Trophoblast cell (in vitro differentiated cells and primary cell): ENCODE results near the gene TRAPPC12.
A peak's percentile ranks its signal among the peaks of the same experiment; 100 is the strongest.
"Not testable (repeated sequence)": the region's sequence is repeated elsewhere in the genome, so short reads cannot be mapped to it uniquely, and the experiment has no call there.

Source experiments
- DNase-seq, 2 donors: peaks; one replicate each; pipeline ENCODE4 v3.0.0-alpha.2; 2016
- H2AFZ ChIP-seq: 2 replicates; pipeline ENCODE4 v1.6.1; 2013; ENCODE audit warnings: low read length, moderate library complexity, mild to moderate bottlenecking; ENCODE audit not compliant: insufficient read depth, poor library complexity
- H2AK5ac ChIP-seq: 2 replicates; pipeline ENCODE4 v1.6.1; 2013; ENCODE audit warnings: mild to moderate bottlenecking, low read length
- H2BK120ac ChIP-seq: 2 replicates; pipeline ENCODE4 v1.6.1; 2013; ENCODE audit warnings: low read length, mild to moderate bottlenecking, moderate library complexity; ENCODE audit not compliant: insufficient read depth, poor library complexity
- H2BK12ac ChIP-seq: 2 replicates; pipeline ENCODE4 v1.6.1; 2013; ENCODE audit warnings: mild to moderate bottlenecking, low read length, moderate library complexity
- H2BK5ac ChIP-seq: 2 replicates; pipeline ENCODE4 v1.6.1; 2013; ENCODE audit warnings: low read length, low read depth, moderate library complexity, mild to moderate bottlenecking; ENCODE audit not compliant: poor library complexity
- H3K14ac ChIP-seq: 2 replicates; pipeline ENCODE4 v1.6.1; 2013; ENCODE audit warnings: mild to moderate bottlenecking, low read length
- H3K18ac ChIP-seq: 2 replicates; pipeline ENCODE4 v1.6.1; 2013; ENCODE audit warnings: mild to moderate bottlenecking, low read length
- H3K23ac ChIP-seq: 2 replicates; pipeline ENCODE4 v1.6.1; 2013; ENCODE audit warnings: low read length
- H3K27ac ChIP-seq: 2 replicates; pipeline ENCODE4 v1.5.1; 2013; ENCODE audit warnings: low read depth, mild to moderate bottlenecking, inconsistent platforms, low read length, moderate library complexity
- H3K27me3 ChIP-seq: 2 replicates; pipeline ENCODE4 v1.6.1; 2013; ENCODE audit warnings: inconsistent platforms, mild to moderate bottlenecking, low read length, moderate library complexity; ENCODE audit not compliant: insufficient read depth
- H3K36me3 ChIP-seq, 2 experiments: 1 replicate in 1 of 2; 2 replicates in 1 of 2; pipeline ENCODE4 v1.6.1; 2013; ENCODE audit warnings: low read length in 2 of 2, mild to moderate bottlenecking in 2 of 2, moderate library complexity in 1 of 2; ENCODE audit not compliant: insufficient read depth in 2 of 2, control insufficient read depth in 1 of 2
- H3K4ac ChIP-seq: 2 replicates; pipeline ENCODE4 v1.6.1; 2013; ENCODE audit warnings: low read depth, mild to moderate bottlenecking, low read length, moderate library complexity
- H3K4me1 ChIP-seq, 2 experiments: 1 replicate in 1 of 2; 2 replicates in 1 of 2; pipeline ENCODE4 v1.6.1; 2013; ENCODE audit warnings: low read length in 2 of 2, mild to moderate bottlenecking in 2 of 2, moderate library complexity in 1 of 2; ENCODE audit not compliant: insufficient read depth in 2 of 2, control insufficient read depth in 1 of 2
- H3K4me2 ChIP-seq: 2 replicates; pipeline ENCODE4 v1.6.1; 2013; ENCODE audit warnings: inconsistent platforms, mild to moderate bottlenecking, low read length, moderate library complexity
- H3K4me3 ChIP-seq: 2 replicates; pipeline ENCODE4 v1.5.1; 2013; ENCODE audit warnings: mild to moderate bottlenecking, low read depth, low read length, inconsistent platforms
- H3K79me1 ChIP-seq: one replicate; pipeline ENCODE4 v1.6.1; 2013; ENCODE audit warnings: low read length
- H3K79me2 ChIP-seq: 2 replicates; pipeline ENCODE4 v1.6.1; 2013; ENCODE audit warnings: low read length, mild to moderate bottlenecking; ENCODE audit not compliant: control insufficient read depth, insufficient read depth, poor library complexity
- H3K9ac ChIP-seq: 2 replicates; pipeline ENCODE4 v1.6.1; 2013; ENCODE audit warnings: mild to moderate bottlenecking, low read length
- H3K9me3 ChIP-seq: 2 replicates; pipeline ENCODE4 v1.6.1; 2013; ENCODE audit warnings: low read depth, mild to moderate bottlenecking, control low read depth, inconsistent platforms, low read length; ENCODE audit not compliant: insufficient read depth
- H4K12ac ChIP-seq: 2 replicates; pipeline ENCODE4 v1.6.1; 2013; ENCODE audit warnings: low read depth, mild to moderate bottlenecking, low read length, moderate library complexity
- H4K8ac ChIP-seq: 2 replicates; pipeline ENCODE4 v1.6.1; 2013; ENCODE audit warnings: low read depth, mild to moderate bottlenecking, low read length, moderate library complexity
- H4K91ac ChIP-seq: one replicate; pipeline ENCODE4 v1.6.1; 2013; ENCODE audit warnings: low read depth, mild to moderate bottlenecking, low read length, moderate library complexity
- WGBS: extraction: QIAGEN DNeasy Blood & Tissue Kit; methylation state at CpG from one replicate; pipeline ENCODE4 v1.1.7; 2013; ENCODE audit warnings: missing lambda C conversion rate; ENCODE audit not compliant: insufficient read length, insufficient coverage; ENCODE audit errors: extremely low coverage; 5-methylcytosine and 5-hydroxymethylcytosine counted together

The TRAPPC12 gene

DNA sequence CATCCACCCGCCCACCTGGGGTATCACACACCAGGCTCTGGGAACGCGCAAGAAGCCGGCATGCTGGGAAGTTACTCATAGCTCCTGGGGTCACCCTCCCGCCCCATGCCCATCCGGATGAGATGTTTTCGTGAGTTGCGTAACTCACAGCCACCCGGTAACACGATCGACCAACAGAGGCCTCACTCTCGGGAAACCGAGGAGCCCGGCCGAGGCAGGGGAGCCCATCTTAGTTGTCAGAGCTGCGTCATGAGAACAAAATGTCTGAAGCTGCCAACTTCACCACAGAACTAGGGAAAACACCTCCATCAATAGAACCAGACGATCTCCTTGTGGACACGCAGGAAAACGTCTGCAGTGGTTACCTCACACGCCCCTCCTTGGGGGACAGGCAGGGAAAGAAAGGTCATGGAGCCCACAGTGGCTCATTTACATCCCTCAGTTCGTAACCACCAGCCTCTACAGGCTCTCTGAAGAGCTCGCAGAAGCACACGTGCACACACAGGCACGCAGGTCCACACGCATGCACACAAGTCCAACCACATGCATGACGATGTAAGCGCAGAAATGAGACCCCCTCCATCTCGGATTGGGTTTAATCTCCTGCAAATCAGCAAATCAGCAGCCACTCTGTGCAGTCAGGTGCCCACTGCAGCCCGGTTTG, 113.6 kb downstream of the TRAPPC12 start:
- H4K8ac ChIP-seq: no peak overlapping the region
- H3K27me3 ChIP-seq: no peaks in the 10 kb centered on the region
- no peak overlapping the region for H2BK12ac ChIP-seq
- H2AK5ac ChIP-seq: no peak overlapping the region
- H3K36me3 ChIP-seq: peaks cover 10 to 12% of the 10 kb centered on the region in 2 experiments
- H3K9ac ChIP-seq: no peak overlapping the region
- H3K79me1 ChIP-seq: no peaks in the 10 kb centered on the region
- DNase-seq: peak in 1 of 2 donors; percentile 5
- H4K91ac ChIP-seq: no peak overlapping the region
- no peak overlapping the region for H3K27ac ChIP-seq
- WGBS: no CpG with 5 or more reads among the region's 29 CpGs
- H3K4me2 ChIP-seq: no peak overlapping the region
- no peak overlapping the region for H3K23ac ChIP-seq
- H3K18ac ChIP-seq: no peak overlapping the region
- no peak overlapping the region for H3K4me3 ChIP-seq
- H2BK5ac ChIP-seq: no peak overlapping the region
- peaks cover 4 to 6% of the 10 kb centered on the region in 2 experiments for H3K4me1 ChIP-seq
- H3K79me2 ChIP-seq: no peaks in the 10 kb centered on the region
- H2BK120ac ChIP-seq: no peak overlapping the region
- H2AFZ ChIP-seq: no peak overlapping the region
- H3K14ac ChIP-seq: no peak overlapping the region
- H3K9me3 ChIP-seq: peaks cover 2% of the 10 kb centered on the region
- H4K12ac ChIP-seq: no peak overlapping the region
- no peak overlapping the region for H3K4ac ChIP-seq

DNA sequence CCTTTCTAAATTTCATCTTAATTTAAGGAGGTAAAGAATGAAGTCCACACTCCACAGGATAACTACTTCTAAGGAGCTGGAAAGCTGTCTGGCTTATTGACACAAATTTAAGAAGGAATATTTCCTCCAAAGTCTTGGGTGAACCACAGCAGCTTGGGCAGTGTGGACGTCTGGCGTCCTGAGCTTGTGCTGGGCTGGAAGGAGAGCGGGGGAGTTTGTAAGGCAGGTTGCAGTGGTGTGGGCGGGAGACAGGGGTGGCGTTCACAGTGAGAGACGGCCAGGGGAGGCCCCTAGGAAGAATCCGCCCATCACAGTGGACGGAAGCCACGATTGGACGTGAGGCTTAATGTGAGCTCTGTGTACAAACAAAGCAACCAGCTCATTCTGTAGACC, 114.1 kb downstream of the TRAPPC12 start:
- Histone ChIP-seq H3K9ac (no peak overlapping the region), H3K23ac (no peak overlapping the region), H3K4ac (no peak overlapping the region), H3K4me3 (no peak overlapping the region), H2AK5ac (no peak overlapping the region), H2BK12ac (no peak overlapping the region), H4K91ac (no peak overlapping the region), H3K79me1 (no peaks in the 10 kb centered on the region), H2BK5ac (no peak overlapping the region), H2BK120ac (no peak overlapping the region), H3K9me3 (peaks cover 2% of the 10 kb centered on the region), H3K36me3 (peaks cover 13 to 16% of the 10 kb centered on the region in 2 experiments), H3K14ac (no peak overlapping the region), H3K79me2 (no peaks in the 10 kb centered on the region), H3K4me1 (peaks cover 4 to 6% of the 10 kb centered on the region in 2 experiments), H3K18ac (no peak overlapping the region), H2AFZ (no peak overlapping the region), H4K12ac (no peak overlapping the region), H3K27ac (no peak overlapping the region), H3K4me2 (no peak overlapping the region), H4K8ac (no peak overlapping the region), H3K27me3 (no peaks in the 10 kb centered on the region)
- peak in 1 of 2 donors; percentile 50 for DNase-seq
- no CpG with 5 or more reads among the region's 10 CpGs for WGBS

DNA sequence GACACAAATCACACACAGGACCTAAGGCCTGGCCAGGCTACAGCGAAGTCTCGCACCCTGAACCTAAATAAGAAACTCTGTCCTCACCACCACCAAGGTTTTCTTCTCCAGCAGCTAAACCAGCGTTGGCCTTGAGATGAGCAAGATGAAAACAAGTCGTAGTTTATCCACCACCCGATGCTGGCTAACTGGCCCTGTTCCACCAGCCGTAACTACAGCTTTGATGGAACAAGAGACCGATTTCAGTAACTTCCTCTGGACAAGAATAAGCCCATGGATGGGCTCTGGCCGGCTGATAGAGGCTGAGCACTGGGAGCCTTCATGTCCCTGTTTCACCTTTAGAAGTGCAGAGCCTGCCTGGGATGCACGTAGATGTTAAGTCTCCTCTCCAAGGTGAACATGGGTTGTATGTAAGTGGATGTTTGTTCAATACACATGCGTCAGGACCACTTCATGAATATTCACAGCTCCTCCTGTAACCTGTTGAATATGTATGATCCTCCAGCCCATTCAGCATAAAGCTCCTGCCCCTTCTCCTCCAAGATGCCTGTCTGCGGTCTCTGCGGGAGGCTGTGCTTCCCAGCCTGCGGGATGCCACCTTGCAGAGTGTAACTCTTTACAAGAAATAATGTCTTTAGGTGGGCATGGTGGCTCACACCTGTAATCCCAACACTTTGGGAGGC, 115.6 kb downstream of the TRAPPC12 start:
- no peak overlapping the region for H2BK120ac ChIP-seq
- WGBS: no CpG with 5 or more reads among the region's 13 CpGs
- no peak overlapping the region for H3K4me3 ChIP-seq
- no peak overlapping the region for H4K91ac ChIP-seq
- H4K8ac ChIP-seq: no peak overlapping the region
- no peak overlapping the region for H2BK12ac ChIP-seq
- no peaks in the 10 kb centered on the region for H3K79me1 ChIP-seq
- H2AFZ ChIP-seq: no peak overlapping the region
- H2BK5ac ChIP-seq: no peak overlapping the region
- no peak overlapping the region for H3K9ac ChIP-seq
- no peak overlapping the region for H4K12ac ChIP-seq
- no peak overlapping the region for H3K14ac ChIP-seq
- DNase-seq: no peak
- H3K9me3 ChIP-seq: no peaks in the 10 kb centered on the region
- H3K23ac ChIP-seq: no peak overlapping the region
- no peak overlapping the region for H3K4ac ChIP-seq
- H2AK5ac ChIP-seq: no peak overlapping the region
- no peak overlapping the region for H3K27ac ChIP-seq
- H3K36me3 ChIP-seq: peaks cover 18 to 24% of the 10 kb centered on the region in 2 experiments
- H3K27me3 ChIP-seq: no peaks in the 10 kb centered on the region
- no peak overlapping the region for H3K4me2 ChIP-seq
- H3K18ac ChIP-seq: no peak overlapping the region
- H3K79me2 ChIP-seq: no peaks in the 10 kb centered on the region
- peaks cover 4 to 6% of the 10 kb centered on the region in 2 experiments for H3K4me1 ChIP-seq

DNA sequence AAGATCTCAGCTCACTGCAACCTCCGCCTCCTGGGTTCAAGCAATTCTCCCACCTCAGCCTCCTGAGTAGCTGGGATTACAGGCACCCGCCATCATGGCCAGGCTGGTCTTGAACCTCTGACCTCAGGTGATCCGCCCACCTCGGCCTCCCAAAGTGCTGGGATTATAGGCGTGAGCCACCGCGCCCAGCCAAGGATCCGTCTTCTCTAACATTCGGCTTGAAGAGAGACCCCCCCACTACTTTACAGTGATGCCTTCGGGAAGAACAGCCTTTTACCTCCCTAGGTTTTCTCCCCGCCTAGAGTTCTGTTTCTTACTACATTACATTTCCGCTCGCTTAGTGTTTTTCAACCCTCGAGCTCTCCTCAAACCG, 117.2 kb downstream of the TRAPPC12 start:
- not testable (repeated sequence) for H3K4me2 ChIP-seq, H3K79me2 ChIP-seq, H3K27me3 ChIP-seq, H3K23ac ChIP-seq, H3K4me3 ChIP-seq, H3K79me1 ChIP-seq, H4K91ac ChIP-seq, H3K9me3 ChIP-seq, H2AFZ ChIP-seq, H2BK120ac ChIP-seq, H2BK12ac ChIP-seq, H3K27ac ChIP-seq, H2BK5ac ChIP-seq, H4K8ac ChIP-seq, DNase-seq, H3K14ac ChIP-seq, H3K4ac ChIP-seq, H2AK5ac ChIP-seq, H4K12ac ChIP-seq, H3K4me1 ChIP-seq, H3K9ac ChIP-seq, H3K18ac ChIP-seq
- peaks cover 28 to 36% of the 10 kb centered on the region in 2 experiments for H3K36me3 ChIP-seq
- 100% methylated on average over 4 of the region's 15 CpGs for WGBS
